MCF 10A (cell line): ENCODE results near the gene CDC37L1. TPM values are rescaled to one million over a fixed set of nuclear protein-coding genes. Genes with fewer than 3 reads are reported as not detected.
A peak's percentile ranks its signal among the peaks of the same experiment; 100 is the strongest.

Experiments
- BruUV-seq: library from RNA; stranded (reverse); fragments of 400-500 nt; replicated peaks from 2 replicates; lab custom pipeline; 2021; lab: Mats Ljungman, UMichigan
- CTCF ChIA-PET: fragments of 300-600 bp; sonication (Branson Sonifier 250); formaldehyde crosslinking; extraction: SDS; loops from one replicate; lab custom pipeline; 2021; ENCODE audit warnings: antibody characterized with exemption, inconsistent platforms; lab: Yijun Ruan, JAX
- POLR2A ChIA-PET: fragments of 300-600, 350-650 bp; sonication (Branson Sonifier 250); formaldehyde crosslinking; extraction: SDS; loops from one replicate; lab custom pipeline; 2020; ENCODE audit warnings: antibody characterized with exemption, inconsistent platforms; lab: Yijun Ruan, JAX
- DNase-seq: peaks from one replicate; pipeline ENCODE4 v3.0.0-alpha.2; 2018; ENCODE audit not compliant: unreplicated experiment
- H3K27ac Mint-ChIP-seq: one replicate; pipeline ENCODE4 v1.8.0; 2022; ENCODE audit warnings: mild to moderate bottlenecking, low read depth, mixed read lengths; ENCODE audit not compliant: unreplicated experiment
- H3K27me3 Mint-ChIP-seq: one replicate; pipeline ENCODE4 v1.8.0; 2022; ENCODE audit warnings: mixed read lengths; ENCODE audit not compliant: insufficient read depth, unreplicated experiment
- H3K36me3 Mint-ChIP-seq: one replicate; pipeline ENCODE4 v1.8.0; 2022; ENCODE audit warnings: mild to moderate bottlenecking, moderate library complexity, mixed read lengths; ENCODE audit not compliant: insufficient read depth, unreplicated experiment
- H3K4me1 Mint-ChIP-seq: one replicate; pipeline ENCODE4 v1.8.0; 2022; ENCODE audit warnings: mixed read lengths; ENCODE audit not compliant: insufficient read depth, unreplicated experiment
- H3K4me3 Mint-ChIP-seq: one replicate; pipeline ENCODE4 v1.8.0; 2022; ENCODE audit warnings: mild to moderate bottlenecking, moderate library complexity, mixed read lengths; ENCODE audit not compliant: unreplicated experiment
- H3K9me3 Mint-ChIP-seq: one replicate; pipeline ENCODE4 v1.8.0; 2022; ENCODE audit warnings: mixed read lengths; ENCODE audit not compliant: unreplicated experiment
- CTCF ChIP-seq: fragments of 200-600 bp; IDR thresholded peaks from one replicate; pipeline ENCODE4 v1.8.0; 2022; ENCODE audit warnings: antibody characterized with exemption, mild to moderate bottlenecking; ENCODE audit not compliant: unreplicated experiment
- intact Hi-C: fragments of 100-400 bp; cut with micrococcal nuclease; formaldehyde crosslinking; loops from 2 replicates; pipeline ENCODE4 v1.14.1; 2022
- total RNA-seq: library from RNA; stranded (reverse); gene quantifications from 2 replicates; pipeline ENCODE4 v1.2.3, GENCODE V29; 2022

The CDC37L1 gene
- total RNA-seq, 1 experiment from 2014 or later: 20.4 TPM

GRCh38 chr9:4639420-4639819 lies 39.9 kb upstream of the CDC37L1 start:
- CTCF ChIA-PET: interaction anchor here (0.5 to 2.2 kb wide), 8 partner anchors 19 to 329 kb away, joined by 3 to 8 read pairs (median 4); no protein-coding TSS in a partner anchor
- POLR2A ChIA-PET: no interaction called here
- BruUV-seq: no TSS peak
- intact Hi-C loops: no loop called here
- no peak overlapping the region for H3K27ac Mint-ChIP-seq
- no peaks in the 10 kb centered on the region for H3K9me3 Mint-ChIP-seq
- DNase-seq: no peak
- H3K36me3 Mint-ChIP-seq: peaks cover 6% of the 10 kb centered on the region
- H3K4me1 Mint-ChIP-seq: no peaks in the 10 kb centered on the region
- no peak for TF ChIP-seq CTCF
- no peaks in the 10 kb centered on the region for H3K27me3 Mint-ChIP-seq
- H3K4me3 Mint-ChIP-seq: no peak overlapping the region

- intact Hi-C loops: loop anchor here (2.0 kb wide), 1 partner anchor 257 kb away; no protein-coding TSS in a partner anchor
- BruUV-seq: no TSS peak
- H3K27me3 Mint-ChIP-seq: no peaks in the 10 kb centered on the region
- H3K4me1 Mint-ChIP-seq: no peaks in the 10 kb centered on the region
- DNase-seq: peak; percentile 38
- POLR2A ChIA-PET: interaction anchor here (0.6 kb wide), 1 partner anchor 897 kb away, joined by 6 read pairs; no protein-coding TSS in a partner anchor
- no peak overlapping the region for H3K4me3 Mint-ChIP-seq
- TF ChIP-seq CTCF: peak; percentile 11
- H3K9me3 Mint-ChIP-seq: no peaks in the 10 kb centered on the region
- CTCF ChIA-PET: interaction anchor here (0.6 to 2.2 kb wide), 14 partner anchors 19 to 1605 kb away, joined by 3 to 8 read pairs (median 4); no protein-coding TSS in a partner anchor
- no peak overlapping the region for H3K27ac Mint-ChIP-seq
- peaks cover 6% of the 10 kb centered on the region for H3K36me3 Mint-ChIP-seq
These were observed 39.3 kb upstream of the CDC37L1 start for GRCh38 chr9:4640027-4640426.

DNA sequence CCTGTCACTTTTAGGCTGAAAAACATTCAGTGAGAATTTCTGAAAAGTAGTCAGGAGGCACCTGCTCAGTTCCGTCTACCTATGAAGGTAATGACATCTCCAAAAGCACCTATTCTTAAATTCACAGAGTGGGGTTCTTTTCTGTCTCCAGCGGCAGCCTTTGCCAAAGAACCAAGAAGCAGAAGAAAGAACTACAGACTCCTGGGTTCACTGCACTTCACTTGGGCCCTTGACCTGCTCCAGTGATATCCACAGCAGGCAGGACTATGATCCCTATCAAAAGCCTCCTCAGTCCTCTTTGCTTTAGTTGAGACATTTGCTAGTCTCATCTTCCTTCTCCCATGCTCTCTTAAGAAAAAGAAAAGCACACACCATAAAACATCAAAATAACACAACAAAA lies 37.0 kb upstream of the CDC37L1 start:
- no peak for TF ChIP-seq CTCF
- H3K4me1 Mint-ChIP-seq: no peaks in the 10 kb centered on the region
- H3K36me3 Mint-ChIP-seq: peaks cover 6% of the 10 kb centered on the region
- no peak overlapping the region for H3K27ac Mint-ChIP-seq
- no peak for DNase-seq
- CTCF ChIA-PET: interaction anchor here (0.9 kb wide), 1 partner anchor 117 kb away, joined by 3 read pairs; no protein-coding TSS in a partner anchor
- no peak overlapping the region for H3K4me3 Mint-ChIP-seq
- no TSS peak for BruUV-seq
- intact Hi-C loops: no loop called here
- no peaks in the 10 kb centered on the region for H3K9me3 Mint-ChIP-seq
- POLR2A ChIA-PET: no interaction called here
- no peaks in the 10 kb centered on the region for H3K27me3 Mint-ChIP-seq

DNA sequence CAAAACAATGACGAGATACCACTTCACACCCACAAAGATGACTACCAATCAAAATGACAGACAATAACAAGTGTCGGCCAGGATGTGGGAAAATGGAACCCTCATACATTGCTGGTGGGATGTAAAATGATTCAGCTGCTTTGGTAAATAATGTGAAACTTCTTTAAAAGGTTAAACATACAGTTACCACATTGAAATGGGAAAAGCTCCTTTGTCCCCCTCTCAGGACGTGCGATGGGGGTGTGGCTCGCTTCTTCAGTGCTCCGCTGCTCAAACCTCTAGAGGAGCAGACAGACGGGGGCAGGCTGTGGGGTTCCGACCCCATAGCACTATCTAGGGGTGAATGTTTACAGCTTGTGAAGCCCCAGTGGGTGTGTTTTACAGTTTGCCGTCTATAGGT lies 25.3 kb upstream of the CDC37L1 start:
- Mint-ChIP-seq H3K27me3 (no peaks in the 10 kb centered on the region), H3K36me3 (no peaks in the 10 kb centered on the region), H3K27ac (no peak overlapping the region), H3K4me1 (no peaks in the 10 kb centered on the region), H3K9me3 (no peaks in the 10 kb centered on the region), H3K4me3 (no peak overlapping the region)
- no TSS peak for BruUV-seq
- POLR2A ChIA-PET: no interaction called here
- CTCF ChIA-PET: interaction anchor here (0.6 to 1.2 kb wide), 2 partner anchors 10 to 12 kb away, joined by 3 to 4 read pairs; no protein-coding TSS in a partner anchor
- no peak for TF ChIP-seq CTCF
- intact Hi-C loops: no loop called here
- no peak for DNase-seq
